Activated naive CD4-positive, alpha-beta T cell treated with Interleukin-2 at 50 U/mL for 16 hours (primary cell): ENCODE results near the gene SYCP2L.
A peak's percentile ranks its signal among the peaks of the same experiment; 100 is the strongest.
"Not testable (repeated sequence)": the region's sequence is repeated elsewhere in the genome, so short reads cannot be mapped to it uniquely, and the experiment has no call there.

Source experiments
- DNase-seq: peaks from one replicate; pipeline ENCODE4 v3.0.0-alpha.2; 2020

SYCP2L gene

DNA sequence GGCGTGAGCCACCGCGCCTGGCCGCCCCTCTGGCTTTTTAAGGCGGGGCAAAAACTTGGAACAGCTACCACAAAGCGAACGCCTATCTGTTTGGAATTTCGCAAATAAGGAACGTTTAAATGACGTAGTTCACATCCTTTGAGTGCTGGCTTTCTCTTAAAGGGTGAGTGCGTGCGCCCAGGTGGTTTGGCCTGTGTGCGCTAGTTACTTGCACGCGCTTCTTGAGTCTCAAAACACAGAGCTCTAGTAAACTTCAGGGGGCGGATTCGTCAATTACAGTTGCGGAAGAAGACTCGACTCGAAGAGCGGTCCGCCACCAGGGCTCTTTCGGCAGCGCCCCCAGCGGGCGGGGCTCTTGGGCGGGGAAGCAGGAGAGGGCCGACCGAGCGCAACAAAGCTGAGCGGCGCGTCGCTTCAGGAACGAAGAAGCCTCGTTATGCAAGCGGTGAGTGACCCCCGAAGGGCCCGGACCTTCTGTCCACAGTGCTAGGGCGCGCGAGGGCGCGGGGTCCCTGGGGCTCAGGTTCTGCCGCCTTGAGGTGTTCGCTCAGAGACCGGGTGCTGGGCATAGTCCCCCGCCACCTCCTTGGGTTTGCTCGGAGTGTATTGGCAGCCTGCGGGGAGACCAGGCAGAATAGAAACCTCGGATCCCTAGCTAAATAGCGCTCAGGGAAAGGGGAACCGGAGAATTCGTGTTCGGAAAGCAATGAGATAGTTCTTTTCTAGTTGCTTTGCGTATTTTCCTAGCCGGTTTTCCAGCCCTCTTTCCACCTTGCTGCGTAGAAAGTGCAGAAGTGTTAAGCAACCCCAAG is at the start of gene SYCP2L:
Gene SYCP2L, plus strand, starts transcription at position 362 of the 812 bp plus-strand sequence. Its CDS starts 75 bp downstream, at position 437.
- no peak for DNase-seq

DNA sequence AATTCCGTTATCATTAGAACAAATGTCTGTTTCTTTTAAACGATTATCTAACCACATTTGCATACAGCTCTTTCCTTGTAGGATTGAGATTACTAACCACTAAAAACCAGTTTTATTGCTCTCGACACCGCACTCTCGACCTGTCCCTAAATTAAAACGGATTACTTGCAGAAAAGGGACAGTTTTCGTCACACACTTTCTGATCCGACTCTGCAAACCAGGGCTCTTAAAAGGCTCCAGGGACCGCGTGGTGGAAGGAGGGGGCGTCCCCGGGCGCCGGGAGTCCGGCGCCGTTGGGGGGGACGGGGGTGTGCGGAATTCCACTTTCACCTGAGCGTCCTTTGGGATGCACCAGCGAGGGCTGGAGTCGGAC is 49.2 kb upstream of the SYCP2L start:
- peak; percentile 8 for DNase-seq

DNA sequence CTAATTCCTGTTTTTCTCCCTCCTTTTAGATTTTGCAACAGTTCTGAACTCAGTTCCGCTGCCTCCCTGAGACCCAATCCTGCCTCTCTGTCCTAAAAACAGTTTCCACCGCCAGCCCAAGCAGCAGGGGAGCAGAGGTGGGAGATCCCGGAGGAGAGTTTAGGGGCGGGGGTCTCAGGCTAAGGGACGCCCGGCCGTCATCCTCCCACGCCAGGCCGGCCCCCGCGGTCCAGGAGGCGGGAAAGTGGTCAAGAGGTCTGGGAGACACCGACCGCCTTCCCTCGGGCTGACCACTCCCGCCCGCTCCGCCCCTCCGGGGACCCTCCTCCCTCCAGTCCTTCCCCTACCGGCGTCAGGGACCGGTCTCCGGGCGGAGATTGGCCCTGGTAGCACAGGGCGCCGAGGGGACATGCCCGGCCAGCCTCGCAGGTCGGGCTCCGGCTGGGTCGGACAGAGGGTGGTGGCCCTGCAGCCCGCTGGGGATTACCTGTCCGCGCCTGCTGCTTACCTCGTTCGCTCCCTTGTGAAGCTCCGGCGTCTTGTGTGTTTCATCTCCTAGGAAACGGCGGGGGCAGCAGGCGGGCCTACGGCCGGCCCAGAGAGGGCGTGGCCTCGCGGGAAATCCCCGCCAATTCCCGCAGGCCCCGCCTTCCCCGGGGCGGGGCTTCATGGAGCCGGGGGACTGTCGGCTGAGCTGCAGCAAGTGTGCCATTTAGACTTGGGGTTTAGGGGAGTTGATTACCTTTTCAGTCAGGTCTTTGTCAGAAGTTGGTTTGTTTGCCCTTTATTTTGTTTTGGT is 48.7 kb upstream of the SYCP2L start, which contains the start of gene MAK:
Gene MAK, minus strand, starts transcription at position 545 of the 799 bp plus-strand sequence. CDS start 7,891 bp downstream, outside the sequence.
- peak; percentile 87 for DNase-seq

DNA sequence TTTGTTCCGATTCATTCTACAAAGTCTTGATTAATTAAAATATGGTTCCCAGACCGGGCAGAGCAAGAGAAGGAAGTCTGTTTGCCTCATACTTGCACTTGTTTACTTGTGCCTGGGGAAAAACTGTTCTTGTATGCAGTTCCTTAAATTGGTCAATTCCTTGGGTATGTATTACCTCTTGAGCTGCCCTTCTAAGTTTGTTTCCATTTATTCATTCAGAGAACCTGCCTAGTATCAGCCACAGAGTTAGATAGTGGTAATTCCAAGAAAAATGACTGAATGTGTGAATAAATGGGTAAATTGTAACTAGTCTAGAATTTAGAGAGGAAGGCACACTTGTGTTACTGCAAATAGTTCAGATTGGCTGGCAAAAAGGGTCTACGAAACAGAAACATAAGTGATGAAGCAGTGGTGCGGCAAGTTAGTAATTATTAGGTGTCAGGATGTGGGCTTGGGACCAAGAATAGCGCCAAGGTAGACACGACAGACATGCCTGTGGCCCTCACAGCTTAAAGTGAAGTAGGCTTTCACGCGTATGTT is 48.0 kb upstream of the SYCP2L start:
- peak; percentile 34 for DNase-seq

DNA sequence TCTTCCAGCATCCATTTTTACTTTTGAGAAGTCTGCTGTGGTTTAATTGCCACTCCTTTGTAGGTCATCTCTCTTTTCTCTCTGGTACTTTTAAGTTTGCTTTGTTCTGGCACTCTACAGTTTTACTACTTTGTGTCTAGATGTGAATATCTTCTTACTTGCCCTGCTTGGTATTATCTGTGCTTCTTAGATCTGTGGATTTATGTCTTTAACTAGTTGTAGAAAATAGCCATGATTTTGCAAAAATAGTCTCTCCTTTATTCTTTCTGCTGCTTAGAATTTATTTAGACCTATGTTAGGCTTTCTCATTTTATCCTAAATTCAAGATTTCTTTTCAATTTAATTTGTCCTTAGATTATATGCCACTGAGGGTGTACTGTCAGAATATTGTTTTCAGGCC is 43.3 kb upstream of the SYCP2L start:
- no peak for DNase-seq

DNA sequence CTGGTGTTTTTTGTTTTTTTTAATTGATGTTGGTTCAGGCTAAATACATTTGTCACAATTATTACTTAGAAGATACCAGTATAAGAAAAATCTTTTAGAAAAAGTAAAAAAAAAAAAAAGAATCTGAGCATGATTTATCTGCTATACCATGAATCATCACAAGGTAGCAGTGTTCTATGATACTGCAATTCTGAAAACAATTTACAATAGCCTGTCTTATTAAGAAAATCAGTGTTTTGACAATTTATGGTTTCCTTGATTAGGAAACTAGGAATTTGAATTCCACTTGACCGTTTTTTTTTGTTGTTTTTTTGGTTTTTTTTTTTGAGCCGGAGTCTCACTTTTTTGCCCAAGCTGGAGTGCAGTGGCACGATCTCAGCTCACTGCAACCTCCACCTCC is 39.2 kb upstream of the SYCP2L start:
- no peak for DNase-seq

DNA sequence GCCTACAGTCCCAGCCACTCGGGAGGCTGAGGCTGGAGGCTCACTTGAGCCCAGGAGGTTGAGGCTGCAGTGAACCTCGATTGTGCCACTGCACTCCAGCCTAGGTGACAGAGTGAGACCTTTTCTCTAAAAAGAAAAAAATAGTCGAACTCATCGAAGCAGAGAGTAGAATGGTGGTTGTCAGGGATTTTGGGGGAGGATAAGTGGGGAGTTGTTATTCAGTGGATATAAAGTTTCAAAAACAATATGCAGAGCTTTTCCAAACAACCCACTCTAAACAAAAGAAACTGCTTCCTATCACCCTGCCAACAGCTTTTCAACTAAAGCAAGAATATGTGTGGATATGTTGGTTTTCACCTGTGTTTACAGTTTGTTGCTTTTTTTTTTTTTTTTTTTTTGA is 37.0 kb upstream of the SYCP2L start:
- no peak for DNase-seq

DNA sequence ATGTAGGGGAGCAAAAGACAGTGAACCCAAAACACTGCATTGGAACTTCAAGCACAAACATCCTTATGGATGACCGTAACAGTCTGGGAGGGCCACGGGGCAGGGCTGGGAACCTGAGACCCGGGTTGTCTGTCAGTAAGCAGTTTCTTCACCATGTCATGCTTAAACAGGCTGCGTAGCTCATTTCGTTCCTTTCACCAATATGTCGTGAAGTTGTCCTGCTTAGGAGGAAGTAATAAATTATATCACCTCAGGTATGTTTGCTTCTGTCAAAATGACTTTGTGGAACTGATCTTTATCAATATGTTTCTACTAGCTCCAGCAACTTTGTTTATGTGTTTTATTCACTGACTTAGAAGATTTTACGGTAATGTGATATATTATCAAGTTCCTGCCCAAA is 36.1 kb upstream of the SYCP2L start:
- no peak for DNase-seq

DNA sequence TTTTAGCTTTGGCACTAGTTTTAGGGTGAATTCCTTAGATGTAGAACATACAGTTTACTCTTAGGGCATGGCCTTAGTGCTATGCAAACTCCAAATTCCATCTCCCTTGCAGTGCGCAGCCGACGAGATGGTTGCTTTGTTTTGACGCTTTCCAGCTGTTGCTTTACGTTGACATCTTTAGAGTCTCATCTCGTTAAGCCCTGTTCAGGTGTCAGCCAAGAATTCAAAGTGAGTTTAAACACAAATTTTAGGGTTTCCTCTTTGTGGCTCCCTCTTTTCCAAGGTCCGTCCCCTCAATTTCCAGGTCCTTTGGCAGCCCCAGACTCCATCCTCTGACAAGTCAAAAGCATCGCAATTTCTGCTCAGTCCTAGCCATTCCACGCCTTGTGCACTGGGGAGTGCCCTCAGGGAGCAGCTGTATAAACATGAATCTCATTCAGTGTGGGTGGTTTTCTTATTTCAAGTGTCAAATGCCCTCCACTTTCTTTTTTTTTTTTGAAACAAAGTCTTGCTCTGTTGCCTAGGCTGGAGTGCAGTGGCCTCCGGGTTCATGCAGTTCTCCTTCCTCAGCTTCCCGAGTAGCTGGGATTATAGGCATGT is 34.4 kb upstream of the SYCP2L start:
- no peak for DNase-seq

DNA sequence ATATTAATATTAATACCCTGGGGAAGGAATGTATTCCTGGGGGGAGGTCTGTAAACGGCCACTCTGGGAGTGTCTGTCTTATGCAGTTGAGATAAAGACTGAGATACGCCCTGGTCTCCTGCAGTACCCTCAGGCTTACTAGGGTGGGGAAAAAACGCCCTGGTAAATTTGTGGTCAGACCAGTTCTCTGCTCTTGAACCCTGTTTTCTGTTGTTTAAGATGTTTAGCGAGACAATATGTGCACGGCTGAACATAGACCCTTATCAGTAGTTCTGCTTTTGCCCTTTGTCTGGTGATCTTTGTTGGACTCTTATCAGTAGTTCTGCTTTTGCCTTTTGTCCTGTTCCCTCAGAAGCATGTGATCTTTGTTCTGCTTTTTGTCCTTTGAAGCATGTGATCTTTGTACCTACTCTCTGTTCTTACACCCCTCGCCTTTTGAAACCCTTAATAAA is 33.0 kb upstream of the SYCP2L start:
- DNase-seq = not testable (repeated sequence)

DNA sequence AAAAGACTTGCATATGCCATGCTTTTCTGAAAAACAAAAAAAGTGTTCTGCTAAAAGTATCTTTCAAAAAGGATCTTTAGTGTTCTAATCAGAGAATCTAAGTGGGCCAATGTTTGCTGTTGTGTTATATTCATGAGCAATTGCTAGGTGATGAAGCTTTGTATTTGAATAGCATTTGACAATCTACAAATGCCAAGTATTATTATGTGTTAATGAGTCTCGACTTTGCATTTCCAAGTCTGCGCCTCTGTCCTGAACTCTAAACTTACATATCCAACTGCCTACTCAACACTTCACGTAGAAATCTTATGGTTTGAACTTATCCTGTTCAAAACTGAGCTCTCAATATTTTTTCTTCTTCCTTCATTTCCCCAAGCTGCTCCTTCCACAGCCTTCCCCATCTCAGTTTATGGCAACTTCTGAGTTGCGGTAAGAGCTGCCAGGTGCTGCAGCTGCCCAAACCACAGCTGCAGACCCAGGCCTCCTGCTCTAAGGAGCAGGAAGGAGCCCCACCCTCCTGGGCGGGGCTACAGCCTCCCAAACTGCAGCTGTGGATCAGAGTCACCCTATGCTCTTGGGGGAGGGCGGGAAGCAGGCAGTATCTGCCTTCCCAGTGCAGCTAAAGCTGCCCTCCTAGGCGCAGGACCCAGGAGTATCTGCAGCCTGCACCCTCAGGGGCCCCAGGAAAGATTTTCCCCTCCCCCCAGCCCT is 31.8 kb upstream of the SYCP2L start:
- no peak for DNase-seq

DNA sequence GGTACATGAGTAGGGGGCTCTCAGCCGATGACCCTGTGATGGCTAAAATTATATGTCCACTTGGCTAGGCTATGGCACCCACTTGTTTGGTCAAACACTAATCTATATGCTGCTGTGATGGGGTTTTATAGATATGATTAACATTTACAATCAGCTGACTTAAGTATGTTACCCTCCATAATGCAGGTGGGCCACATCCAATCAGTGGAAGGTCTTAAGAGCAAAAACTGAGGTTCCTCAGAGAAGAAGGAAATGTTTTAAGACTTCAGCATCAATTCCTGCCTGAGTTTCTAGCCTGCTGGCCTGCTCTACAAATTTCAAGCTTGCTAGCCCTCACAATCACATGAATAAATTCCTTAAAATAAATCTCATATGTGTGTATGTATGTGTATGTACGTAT is 29.6 kb upstream of the SYCP2L start:
- no peak for DNase-seq

DNA sequence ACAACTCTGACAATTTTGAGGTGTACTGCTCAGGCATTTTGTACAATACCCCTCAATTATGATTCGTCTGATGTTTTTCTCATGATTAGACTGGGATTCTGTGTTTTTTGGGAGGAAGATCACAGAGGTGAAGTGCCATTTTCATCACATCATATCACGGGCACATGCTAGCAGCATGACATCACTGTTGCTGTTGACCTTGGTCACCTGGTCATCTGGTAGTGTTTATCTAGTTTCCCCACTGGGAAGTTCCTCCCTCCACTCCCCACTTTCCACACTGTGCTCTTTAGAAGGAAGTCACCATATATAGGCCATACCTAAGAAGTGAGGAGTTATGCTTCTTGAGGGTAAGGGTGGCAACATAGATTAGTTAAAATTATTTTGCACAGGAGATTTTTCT is 25.8 kb upstream of the SYCP2L start:
- DNase-seq = no peak

DNA sequence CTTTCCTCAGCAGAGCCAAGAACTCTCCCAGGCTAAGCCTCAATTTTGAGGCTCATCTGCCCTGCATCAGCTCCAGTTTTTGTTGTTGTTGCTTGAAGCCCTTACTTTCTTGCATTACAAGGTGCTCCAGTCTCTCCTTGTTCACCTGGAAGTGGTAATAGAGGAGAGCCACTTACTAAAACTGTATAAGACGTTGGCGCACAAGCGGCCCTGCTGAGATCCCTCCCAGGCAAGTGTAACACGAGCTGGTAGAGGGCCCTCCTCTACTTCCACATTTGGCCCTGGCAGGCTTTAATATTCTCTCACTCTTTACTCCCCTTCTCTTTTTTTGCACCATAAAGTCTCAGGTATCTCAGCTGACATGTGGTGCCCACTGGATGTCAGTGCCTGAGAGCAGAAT is 24.5 kb upstream of the SYCP2L start:
- DNase-seq = no peak

DNA sequence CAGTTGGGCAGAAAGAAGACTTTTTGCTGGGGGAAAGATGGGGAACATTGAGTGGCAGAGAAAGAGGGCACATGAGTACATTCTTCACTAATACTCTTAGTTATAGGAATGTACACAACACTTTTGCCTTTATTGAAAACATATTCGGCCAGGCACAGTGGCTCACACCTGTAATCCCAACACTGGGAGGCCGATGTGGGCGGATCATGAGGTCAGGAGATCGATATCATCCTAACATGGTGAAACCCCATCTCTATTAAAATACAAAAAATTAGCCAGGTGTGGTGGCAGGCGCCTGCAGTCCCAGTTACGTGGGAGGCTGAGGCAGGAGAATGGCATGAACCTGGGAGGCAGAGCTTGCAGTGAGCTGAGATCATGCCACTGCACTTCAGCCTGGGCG is 23.8 kb upstream of the SYCP2L start:
- not testable (repeated sequence) for DNase-seq

DNA sequence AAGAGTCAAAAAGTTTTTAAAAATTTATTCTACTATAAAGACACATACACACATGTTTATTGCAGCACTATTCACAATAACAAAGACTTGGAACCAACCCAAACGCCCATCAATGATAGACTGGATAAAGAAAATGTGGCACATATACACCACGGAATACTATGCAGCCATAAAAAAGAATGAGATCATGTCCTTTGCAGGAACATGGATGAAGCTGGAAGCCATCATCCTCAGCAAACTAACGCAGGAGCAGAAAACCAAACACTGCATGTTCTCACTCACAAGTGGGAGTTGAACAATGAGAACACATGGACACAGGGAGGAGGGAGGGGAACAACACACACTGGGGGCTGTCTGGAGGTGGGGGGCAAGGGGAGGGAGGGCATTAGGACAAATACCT is 20.1 kb upstream of the SYCP2L start:
- DNase-seq = not testable (repeated sequence)

DNA sequence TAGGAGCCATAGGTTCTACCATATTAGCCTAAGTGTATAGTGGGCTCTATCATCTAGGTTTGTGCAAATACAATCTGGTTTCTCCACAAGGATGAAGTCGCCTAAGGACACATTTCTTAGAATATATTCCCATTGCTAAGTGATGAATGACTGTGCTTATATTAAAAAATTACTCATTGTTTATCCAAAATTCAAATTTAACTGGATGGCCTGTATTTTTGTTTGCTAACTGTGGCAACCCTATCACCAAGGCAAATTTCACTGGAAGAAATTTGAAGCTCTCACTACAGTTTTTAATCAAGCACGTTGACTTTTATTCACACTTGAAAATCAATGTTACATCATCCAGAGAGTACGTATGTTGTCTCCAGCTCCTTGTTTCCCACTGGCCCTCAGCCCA is 18.9 kb upstream of the SYCP2L start:
- no peak for DNase-seq

DNA sequence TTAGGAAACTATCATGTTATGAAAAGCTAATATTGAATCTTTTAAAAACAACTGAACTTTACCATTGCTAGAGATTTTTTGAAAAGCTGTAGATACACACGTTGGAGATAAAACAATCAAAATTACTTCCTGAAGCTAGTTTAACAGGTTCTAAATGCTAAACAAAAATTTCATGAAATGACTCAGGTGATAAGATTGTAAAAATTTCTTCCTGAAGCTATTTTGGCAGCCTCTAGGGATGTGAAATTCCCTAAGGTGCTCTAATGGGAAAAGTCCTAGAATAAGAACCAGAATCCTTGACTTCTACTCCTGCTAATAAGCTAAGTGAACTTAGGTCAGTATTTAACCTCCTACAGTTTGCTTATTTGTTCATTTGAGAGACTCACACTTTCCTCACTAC is 13.5 kb upstream of the SYCP2L start:
- DNase-seq = no peak

DNA sequence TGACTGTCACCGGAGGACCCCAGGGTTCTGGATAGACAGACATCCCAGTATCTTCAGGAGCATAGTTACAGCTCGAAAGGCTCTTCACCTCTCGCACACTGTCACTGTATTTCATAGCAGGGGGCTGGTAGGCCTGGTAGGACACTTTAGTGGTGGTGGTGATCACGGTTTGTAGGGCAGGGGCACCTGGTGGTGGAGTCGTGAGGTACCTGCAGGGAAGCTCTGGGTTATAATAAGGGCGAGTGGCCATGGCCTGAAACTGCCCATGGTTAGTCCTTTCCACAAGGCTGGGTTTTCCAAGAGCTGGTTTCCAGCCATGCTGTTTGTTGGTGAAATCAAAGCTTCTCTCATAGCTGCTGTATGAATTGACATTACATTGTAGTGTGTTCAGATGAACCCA is 12.6 kb upstream of the SYCP2L start:
- no peak for DNase-seq

DNA sequence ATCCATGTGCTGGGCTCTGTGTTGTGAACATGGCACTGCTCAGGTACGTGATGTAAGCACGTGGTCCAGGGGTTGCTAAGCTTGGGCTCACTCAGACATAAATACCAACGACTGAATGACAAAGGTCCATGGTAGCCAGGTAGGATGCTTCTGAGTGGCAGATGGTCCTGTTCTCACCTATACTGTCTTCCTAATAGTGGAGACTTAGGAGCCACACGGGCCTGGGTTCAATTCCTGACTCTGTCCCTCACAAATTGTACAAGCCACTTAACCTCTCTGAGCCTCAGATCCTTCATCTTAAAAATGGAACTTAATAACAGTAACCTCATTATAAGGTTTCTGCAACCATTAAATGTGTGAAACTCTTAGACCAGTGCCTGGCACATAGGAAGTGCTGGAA is 11.8 kb upstream of the SYCP2L start:
- no peak for DNase-seq

DNA sequence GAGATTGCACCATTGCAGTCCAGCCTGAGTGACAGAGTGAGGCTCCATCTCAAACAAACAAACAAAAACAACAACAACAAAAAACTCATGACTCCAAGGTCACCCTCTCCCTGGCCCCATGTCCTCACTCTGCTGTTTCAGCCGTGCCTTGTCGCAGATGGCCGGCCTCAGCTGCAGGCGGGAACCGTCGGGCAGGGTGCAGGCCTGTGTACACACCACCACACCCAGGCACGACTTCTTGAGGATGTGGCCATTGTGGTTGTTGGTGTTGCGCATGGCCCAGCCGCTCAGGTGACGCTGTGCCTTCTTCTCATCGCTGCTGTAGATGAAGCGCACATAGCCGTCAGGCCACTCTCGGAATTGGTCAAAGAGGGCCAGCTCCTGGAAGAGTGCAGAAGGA is 9.8 kb upstream of the SYCP2L start:
- no peak for DNase-seq

DNA sequence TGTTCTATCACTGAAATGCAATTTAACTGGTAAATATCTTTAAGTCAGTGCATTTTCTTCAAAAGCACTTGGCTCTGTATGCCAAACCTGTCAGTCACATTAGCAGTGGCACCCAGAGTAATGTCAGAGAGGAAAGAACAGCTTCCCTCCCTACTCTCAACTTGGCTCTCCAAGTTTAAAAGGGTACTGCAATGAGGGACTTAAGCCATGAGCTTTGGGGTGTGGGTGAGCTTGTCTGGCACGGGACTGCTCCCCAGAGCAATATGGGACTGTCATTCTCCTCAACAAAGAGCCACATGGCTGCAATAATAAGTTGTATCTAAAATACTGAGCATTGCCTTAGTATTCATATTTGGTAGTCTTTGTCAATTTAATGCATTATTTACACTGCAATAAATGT is 9.0 kb upstream of the SYCP2L start:
- DNase-seq = no peak

DNA sequence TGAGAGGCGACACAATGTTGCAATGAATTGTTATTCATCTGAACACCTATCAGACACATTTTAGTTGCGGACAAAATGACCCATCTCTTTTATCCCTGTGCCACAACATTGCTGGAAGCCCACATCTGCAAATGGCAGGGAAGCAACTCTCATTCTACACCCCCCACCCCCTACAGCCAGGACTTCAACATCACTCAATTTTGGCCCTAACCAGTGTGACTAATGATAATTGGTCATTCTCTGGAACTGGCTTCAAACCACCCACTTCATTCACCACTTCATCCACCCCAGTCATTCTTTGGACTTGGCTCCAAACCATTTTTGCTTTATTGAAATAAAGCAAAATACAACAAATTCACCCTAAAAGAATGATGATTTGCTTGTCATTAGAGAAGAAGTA is 6.5 kb upstream of the SYCP2L start:
- DNase-seq = no peak
